GM12878 (cell line): ENCODE data around the gene RPRD1B. TPM values are rescaled to one million over a fixed set of nuclear protein-coding genes. Genes with fewer than 3 reads are reported as not detected.

Experiments
- ATAC-seq: fragments of 200-7000 bp; cut with Tn5 transposase; 3 replicates; pipeline ENCODE4 v1.9.1; 2020; ENCODE audit warnings: mild to moderate bottlenecking, moderate library complexity
- BruUV-seq: library from RNA; stranded (reverse); fragments of 400-500 nt; replicated peaks from 2 replicates; lab custom pipeline; 2021; lab: Mats Ljungman, UMichigan
- CTCF ChIA-PET: fragments of 300-600 bp; sonication (Branson Sonifier 250); formaldehyde crosslinking; extraction: SDS; loops from one replicate; lab custom pipeline; 2021; ENCODE audit warnings: inconsistent platforms; lab: Yijun Ruan, JAX
- POLR2A ChIA-PET: fragments of 350-600 bp; formaldehyde crosslinking; extraction: SDS; loops from one replicate; lab custom pipeline; 2021; ENCODE audit warnings: inconsistent platforms; lab: Charles Lee
- RAD21 ChIA-PET: fragments of 300-600 bp; sonication (Branson Sonifier 250); formaldehyde crosslinking; loops from one replicate; lab custom pipeline; 2023; ENCODE audit warnings: antibody characterized with exemption; ENCODE audit not compliant: unreplicated experiment; lab: Charles Lee
- SMC1A ChIA-PET: fragments of 300-600 bp; sonication (Branson Sonifier 250); formaldehyde crosslinking; loops from one replicate; lab custom pipeline; 2023; ENCODE audit not compliant: unreplicated experiment, uncharacterized antibody; lab: Charles Lee
- DNase-seq: peaks from one replicate; pipeline ENCODE4 v3.0.0-alpha.2; 2011; ENCODE audit warnings: low read depth, low spot score
- FAIRE-seq: peaks from 3 replicates; lab custom pipeline; 2011; peaks lifted over from hg19 to GRCh38; lab: Jason Lieb, UNC
- H2AFZ ChIP-seq: 2 replicates; pipeline ENCODE4 v1.6.0; 2011; ENCODE audit warnings: low read depth, low read length, control low read depth; ENCODE audit not compliant: control insufficient read depth
- H3K27ac ChIP-seq: 2 replicates; pipeline ENCODE4 v1.5.1; 2011; ENCODE audit warnings: control low read depth; ENCODE audit not compliant: control insufficient read depth, insufficient read depth
- H3K27me3 ChIP-seq, 2 experiments: replicated peaks in 1 of 2; 2 replicates each; pipeline versions ENCODE4 v1.6.0 to v1.6.1; 2011; ENCODE audit warnings: low read length in 1 of 2; ENCODE audit not compliant: control insufficient read depth in 2 of 2, insufficient read depth in 2 of 2
- H3K36me3 ChIP-seq, 2 experiments: 2 replicates each; pipeline ENCODE4 v1.5.1; 2011; ENCODE audit warnings: low read length in 1 of 2; ENCODE audit not compliant: control insufficient read depth in 2 of 2, insufficient read depth in 2 of 2
- H3K4me1 ChIP-seq: 2 replicates; pipeline ENCODE4 v1.6.1; 2011; ENCODE audit warnings: mild to moderate bottlenecking, low read length, moderate library complexity, mixed read lengths; ENCODE audit not compliant: control insufficient read depth, insufficient read depth
- H3K4me2 ChIP-seq: 2 replicates; pipeline ENCODE4 v1.6.0; 2011; ENCODE audit warnings: control low read depth; ENCODE audit not compliant: control insufficient read depth, insufficient read depth
- H3K4me3 ChIP-seq: fragments of 200-600 bp; sonication (generic); 2 replicates; pipeline ENCODE4 v1.5.1; 2016
- H3K79me2 ChIP-seq: 2 replicates; pipeline ENCODE4 v1.6.0; 2011; ENCODE audit warnings: low read length; ENCODE audit not compliant: control insufficient read depth, insufficient read depth
- H3K9ac ChIP-seq: 2 replicates; pipeline ENCODE4 v1.8.0; 2011; ENCODE audit warnings: low read length, control low read depth, mixed read lengths; ENCODE audit not compliant: control insufficient read depth, insufficient read depth
- H3K9me3 ChIP-seq: replicated peaks from 3 replicates; pipeline ENCODE4 v1.5.1; 2011; ENCODE audit warnings: mild to moderate bottlenecking, low read length; ENCODE audit not compliant: control insufficient read depth, insufficient read depth
- H4K20me1 ChIP-seq: 2 replicates; pipeline ENCODE4 v1.6.0; 2011; ENCODE audit not compliant: control insufficient read depth, insufficient read depth
- ATF2 ChIP-seq: IDR thresholded peaks from 2 replicates; pipeline ENCODE4 v1.6.1; 2012; ENCODE audit warnings: low read length, inconsistent platforms
- ATF7 ChIP-seq: fragments of 450-650 bp; IDR thresholded peaks from 2 replicates; pipeline ENCODE4 v1.6.1; 2016; ENCODE audit warnings: low read depth, mild to moderate bottlenecking
- ETV6 ChIP-seq, 2 experiments: fragments of 450-650 bp in 1 of 2; IDR thresholded peaks in 1 of 2; conservative IDR thresholded peaks in 1 of 2; 2 replicates each; pipeline ENCODE4 v1.6.1; 2014; ENCODE audit warnings: antibody characterized with exemption in 1 of 2, borderline replicate concordance in 1 of 2, low read depth in 1 of 2, mild to moderate bottlenecking in 1 of 2, moderate library complexity in 1 of 2
- EZH2 ChIP-seq: IDR thresholded peaks from 2 replicates; pipeline ENCODE4 v1.6.1; 2012; ENCODE audit warnings: low read depth, mild to moderate bottlenecking, control low read depth, inconsistent platforms, low read length, borderline replicate concordance; ENCODE audit not compliant: control insufficient read depth
- FOS ChIP-seq: IDR thresholded peaks from 3 replicates; pipeline ENCODE4 v1.6.1; 2011; ENCODE audit warnings: borderline replicate concordance; ENCODE audit not compliant: insufficient read length; ENCODE audit errors: extremely low read depth
- IRF5 ChIP-seq: fragments of 450-650 bp; IDR thresholded peaks from 2 replicates; pipeline ENCODE4 v1.6.1; 2017; ENCODE audit warnings: borderline replicate concordance
- JUND ChIP-seq: IDR thresholded peaks from 2 replicates; pipeline ENCODE4 v1.6.1; 2012; ENCODE audit warnings: low read depth, mild to moderate bottlenecking, low read length, improper control_type of control experiment, moderate library complexity
- KDM1A ChIP-seq: fragments of 200-600 bp; sonication (generic); IDR thresholded peaks from 2 replicates; pipeline ENCODE4 v1.6.1; 2016; ENCODE audit warnings: borderline replicate concordance
- POLR2A ChIP-seq: IDR thresholded peaks from 2 replicates; pipeline ENCODE4 v1.6.1; 2011; ENCODE audit warnings: low read depth, mild to moderate bottlenecking, low read length
- POLR2AphosphoS2 ChIP-seq: IDR thresholded peaks from 2 replicates; pipeline ENCODE4 v1.6.1; 2011; ENCODE audit warnings: low read depth, mild to moderate bottlenecking, low read length, improper control_type of control experiment, moderate library complexity
- SMAD1 ChIP-seq: fragments of 450-650 bp; IDR thresholded peaks from 2 replicates; pipeline ENCODE4 v1.6.1; 2018; ENCODE audit warnings: mild to moderate bottlenecking, low read depth; ENCODE audit not compliant: partially characterized antibody
- SP1 ChIP-seq: IDR thresholded peaks from one replicate; pipeline ENCODE4 v1.6.1; 2011; ENCODE audit warnings: low read depth, low read length
- YBX1 ChIP-seq: fragments of 450-650 bp; IDR thresholded peaks from 2 replicates; pipeline ENCODE4 v1.6.1; 2016; ENCODE audit warnings: antibody characterized with exemption
- ZNF207 ChIP-seq: fragments of 450-650 bp; IDR thresholded peaks from 2 replicates; pipeline ENCODE4 v1.6.1; 2014; ENCODE audit warnings: antibody characterized with exemption, mild to moderate bottlenecking, borderline replicate concordance
- ZNF24 ChIP-seq: fragments of 450-650 bp; IDR thresholded peaks from 2 replicates; pipeline ENCODE4 v1.6.1; 2017; ENCODE audit warnings: antibody characterized with exemption, mild to moderate bottlenecking
- WGBS: methylation state at CpG from one replicate; pipeline ENCODE4 v1.1.6; 2016; ENCODE audit warnings: low lambda C conversion rate; ENCODE audit not compliant: insufficient replicate concordance, insufficient coverage; ENCODE audit errors: missing lambda C conversion rate; 5-methylcytosine and 5-hydroxymethylcytosine counted together
- in situ Hi-C: fragments of 300-500 bp; cut with MboI; formaldehyde crosslinking; loops from 9 replicates; pipeline ENCODE4 v1.14.3; 2018; ENCODE audit warnings: mixed read lengths
- intact Hi-C: fragments of 100-400 bp; cut with micrococcal nuclease; formaldehyde crosslinking; loops from one replicate; pipeline ENCODE4 v1.14.2; 2022; ENCODE audit not compliant: unreplicated experiment
- polyA plus RNA-seq, 11 experiments: library from polyadenylated mRNA; depleted of rRNA in 4 of 11; unstranded in 6 of 11; stranded (reverse) in 5 of 11; fragments of >200 nt; fragmentation: Nextera tagmentation in 4 of 11; fragmentation: Illumina TruSeq in 1 of 11; extraction: Ambion mirVana in 4 of 11; extraction: Trizol in 1 of 11; gene quantifications; 1 replicate in 1 of 11; 2 replicates in 10 of 11; pipeline versions ENCODE4 v1.2.1 to v1.2.3, GENCODE V29; 2011 to 2016; ENCODE audit warnings: inconsistent platforms in 2 of 11, missing spikeins in 2 of 11, low read depth in 1 of 11
- total RNA-seq, 4 experiments: library from RNA; depleted of rRNA in 3 of 4; stranded (reverse); fragments of >200 nt in 3 of 4; fragmentation: Illumina TruSeq in 1 of 4; extraction: Trizol in 1 of 4; gene quantifications; 2 replicates each; pipeline versions ENCODE4 v1.2.1 to v1.2.3, GENCODE V29; 2013 to 2021

RPRD1B gene
- total and polyA plus RNA-seq, 10 of the 15 experiments (the other 5 are each of a cell fraction or from before 2014, with no cell fraction given) = 5.2 to 40.2 (median 30.0) TPM

- TF ChIP-seq SMAD1 (no peak), EZH2 (no peak), POLR2A (no peak)
Observed at GRCh38 chr20:38066969-38067716, 33.6 kb downstream of the RPRD1B start (continued).

- SMC1A ChIA-PET = interaction anchor here (0.6 to 1.4 kb wide), 2 partner anchors 10 to 87 kb away, joined by 3 read pairs; no protein-coding TSS in a partner anchor
- peaks cover 19 to 25% of the 10 kb centered on the region in 2 experiments for H3K36me3 ChIP-seq
- no peak for FAIRE-seq
Observed at GRCh38 chr20:38067717-38068365, 34.3 kb downstream of the RPRD1B start.

More at GRCh38 chr20:38067717-38068365, 34.3 kb downstream of the RPRD1B start:
- WGBS = 83% methylated on average over 15 of the region's 15 CpGs
- ATAC-seq (no peak), DNase-seq (no peak)
- ChIA-PET RAD21 (interaction anchor here (1.2 kb wide), 1 partner anchor 153 kb away, joined by 5 read pairs; no protein-coding TSS in a partner anchor), POLR2A (no interaction called here), CTCF (interaction anchor here (0.6 to 1.7 kb wide), 3 partner anchors 10 to 517 kb away, joined by 4 to 6 read pairs (median 5); no protein-coding TSS in a partner anchor)
- intact Hi-C loops (no loop called here), in situ Hi-C loops (loop anchor here (25.0 kb wide), 1 partner anchor 94 kb away; the partner anchor contains the start of gene TGM2)
- Histone ChIP-seq H3K4me2 (no peak overlapping the region), H3K27ac (no peak overlapping the region), H3K27me3 (no peaks in the 10 kb centered on the region), H3K9ac (no peak overlapping the region), H4K20me1 (no peaks in the 10 kb centered on the region), H3K79me2 (no peaks in the 10 kb centered on the region), H3K9me3 (no peaks in the 10 kb centered on the region; the same call in 1 of the 3 replicates), H3K4me3 (no peak overlapping the region), H3K4me1 (peaks cover 5% of the 10 kb centered on the region; the same call in 1 of the 2 replicates), H2AFZ (no peak overlapping the region)
- TF ChIP-seq IRF5 (no peak), EZH2 (no peak), YBX1 (no peak), KDM1A (no peak), ATF2 (no peak), JUND (no peak), ZNF207 (no peak), POLR2AphosphoS2 (no peak), ETV6 (conservative IDR thresholded peaks at IDR 0.05 in 1 of 2, IDR thresholded peaks at IDR 0.05 in 1 of 2; ENCODE audit: borderline replicate concordance in 1 of 2, low read depth in 1 of 2) (no peak), ZNF24 (no peak), ATF7 (no peak), FOS (no peak), SP1 (no peak)
- no TSS peak for BruUV-seq
